Upper lobe of right lung (tissue), 1 donor: ENCODE measurements around the gene CLRN2. TPM values are rescaled to one million over a fixed set of nuclear protein-coding genes. Genes with fewer than 3 reads are reported as not detected.

ENCODE experiments used
- ATAC-seq: fragments of 200-7000 bp; cut with Tn5 transposase; one replicate; pipeline ENCODE4 v1.9.1; 2020; ENCODE audit warnings: mild to moderate bottlenecking, moderate library complexity
- DNase-seq: peaks from one replicate; pipeline ENCODE4 v3.0.0-alpha.2; 2020
- H3K27ac ChIP-seq: fragments of 200-600 bp; one replicate; pipeline ENCODE4 v1.8.0; 2022
- H3K27me3 ChIP-seq: fragments of 200-600 bp; one replicate; pipeline ENCODE4 v1.8.0; 2022; ENCODE audit warnings: mild to moderate bottlenecking
- H3K36me3 ChIP-seq: fragments of 200-600 bp; one replicate; pipeline ENCODE4 v1.8.0; 2022
- H3K4me1 ChIP-seq: fragments of 200-600 bp; one replicate; pipeline ENCODE4 v1.8.0; 2022
- H3K4me3 ChIP-seq: fragments of 200-600 bp; one replicate; pipeline ENCODE4 v1.8.0; 2022; ENCODE audit warnings: mild to moderate bottlenecking
- H3K9me3 ChIP-seq: fragments of 200-600 bp; one replicate; pipeline ENCODE4 v1.8.0; 2022
- intact Hi-C: fragments of 100-400 bp; cut with DNase I; formaldehyde crosslinking; loops from one replicate; pipeline ENCODE4 v1.11.0; 2022
- total RNA-seq: library from RNA; stranded (reverse); fragmentation: NEBNext Ultra II Directional; extraction: Animal tissue kit (Norgen Biotek cat#: 25700); gene quantifications from one replicate; pipeline ENCODE4 v1.2.1, GENCODE V29; 2021
- TF ChIP-seq, protein P1 (sequence below): fragments of 200-600 bp; IDR thresholded peaks from one replicate; pipeline ENCODE4 v1.8.0; 2022; ENCODE audit warnings: antibody characterized with exemption
- donor health status: DM: no; HTN: yes; CAD: no; lungs with severe emphysema.

Gene CLRN2
- total RNA-seq, 1 donor from 2014 or later = not detected

DNA sequence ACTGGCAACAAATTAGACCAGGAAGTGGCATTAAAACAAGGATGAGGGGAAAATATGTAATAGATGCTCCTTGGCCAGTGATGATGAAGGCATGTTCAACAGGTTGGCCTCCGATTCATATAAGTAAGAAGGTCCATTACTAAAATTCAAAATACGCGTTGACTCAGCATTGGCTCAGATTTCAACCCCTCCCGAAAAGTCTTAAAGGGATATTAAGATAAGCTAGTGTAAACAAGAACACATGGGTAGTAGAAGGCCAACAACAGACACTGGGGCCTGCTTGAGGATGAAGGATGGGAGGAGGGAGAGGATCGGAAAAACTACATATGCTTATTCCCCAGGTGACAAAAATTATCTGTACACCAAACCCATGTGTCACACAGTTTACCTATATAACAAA is 42.9 kb downstream of the CLRN2 start:
- TF ChIP-seq, protein P1, sequence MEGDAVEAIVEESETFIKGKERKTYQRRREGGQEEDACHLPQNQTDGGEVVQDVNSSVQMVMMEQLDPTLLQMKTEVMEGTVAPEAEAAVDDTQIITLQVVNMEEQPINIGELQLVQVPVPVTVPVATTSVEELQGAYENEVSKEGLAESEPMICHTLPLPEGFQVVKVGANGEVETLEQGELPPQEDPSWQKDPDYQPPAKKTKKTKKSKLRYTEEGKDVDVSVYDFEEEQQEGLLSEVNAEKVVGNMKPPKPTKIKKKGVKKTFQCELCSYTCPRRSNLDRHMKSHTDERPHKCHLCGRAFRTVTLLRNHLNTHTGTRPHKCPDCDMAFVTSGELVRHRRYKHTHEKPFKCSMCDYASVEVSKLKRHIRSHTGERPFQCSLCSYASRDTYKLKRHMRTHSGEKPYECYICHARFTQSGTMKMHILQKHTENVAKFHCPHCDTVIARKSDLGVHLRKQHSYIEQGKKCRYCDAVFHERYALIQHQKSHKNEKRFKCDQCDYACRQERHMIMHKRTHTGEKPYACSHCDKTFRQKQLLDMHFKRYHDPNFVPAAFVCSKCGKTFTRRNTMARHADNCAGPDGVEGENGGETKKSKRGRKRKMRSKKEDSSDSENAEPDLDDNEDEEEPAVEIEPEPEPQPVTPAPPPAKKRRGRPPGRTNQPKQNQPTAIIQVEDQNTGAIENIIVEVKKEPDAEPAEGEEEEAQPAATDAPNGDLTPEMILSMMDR = no peak
- no peak overlapping the region for H3K27ac ChIP-seq
- no peaks in the 10 kb centered on the region for H3K36me3 ChIP-seq
- ATAC-seq = no peak
- no peaks in the 10 kb centered on the region for H3K9me3 ChIP-seq
- no peak for DNase-seq
- no peaks in the 10 kb centered on the region for H3K4me1 ChIP-seq
- H3K4me3 ChIP-seq = no peak overlapping the region
- intact Hi-C loops = no loop called here
- no peaks in the 10 kb centered on the region for H3K27me3 ChIP-seq

DNA sequence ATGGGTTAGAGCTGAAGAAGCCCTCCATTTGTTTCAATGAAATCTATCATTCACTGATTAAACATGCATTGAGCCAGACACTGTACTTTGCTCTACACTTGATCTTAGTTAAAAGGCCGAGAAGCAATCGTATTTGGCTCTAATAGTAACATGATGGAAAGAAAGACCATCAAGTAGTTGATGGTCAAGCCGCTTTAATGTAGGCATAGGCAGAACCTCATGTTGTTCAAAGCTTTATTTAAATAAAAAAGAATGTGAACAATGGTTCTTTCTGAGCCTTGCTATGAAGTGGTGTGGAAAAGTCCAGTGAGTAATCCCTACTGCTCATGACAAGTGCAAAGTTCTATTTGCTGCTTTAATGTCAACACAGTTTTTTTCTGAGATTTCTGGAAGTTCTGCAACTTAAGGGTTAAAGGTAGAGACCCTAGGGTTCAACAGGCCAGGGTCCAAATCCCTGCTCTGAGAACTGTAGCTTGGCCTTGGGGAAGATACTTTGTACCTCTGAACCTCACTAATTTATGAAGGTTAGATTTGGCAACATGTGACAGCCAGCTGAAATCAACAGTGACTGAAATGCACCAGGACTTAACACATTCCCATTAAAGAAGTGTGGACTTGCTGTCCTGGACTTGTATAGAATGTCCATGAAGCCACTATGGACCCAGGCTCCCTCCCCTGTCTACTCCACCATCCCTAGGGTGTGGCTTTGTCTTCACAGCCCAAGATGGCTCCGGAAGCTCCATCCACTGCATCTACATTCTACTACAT is 44.2 kb downstream of the CLRN2 start:
- H3K27ac ChIP-seq = no peak overlapping the region
- H3K27me3 ChIP-seq = no peaks in the 10 kb centered on the region
- no peak overlapping the region for H3K4me3 ChIP-seq
- TF ChIP-seq, protein P1 = no peak
- H3K4me1 ChIP-seq = no peaks in the 10 kb centered on the region
- ATAC-seq (no peak), DNase-seq (no peak)
- no peaks in the 10 kb centered on the region for H3K36me3 ChIP-seq
- intact Hi-C loops = no loop called here
- no peaks in the 10 kb centered on the region for H3K9me3 ChIP-seq

DNA sequence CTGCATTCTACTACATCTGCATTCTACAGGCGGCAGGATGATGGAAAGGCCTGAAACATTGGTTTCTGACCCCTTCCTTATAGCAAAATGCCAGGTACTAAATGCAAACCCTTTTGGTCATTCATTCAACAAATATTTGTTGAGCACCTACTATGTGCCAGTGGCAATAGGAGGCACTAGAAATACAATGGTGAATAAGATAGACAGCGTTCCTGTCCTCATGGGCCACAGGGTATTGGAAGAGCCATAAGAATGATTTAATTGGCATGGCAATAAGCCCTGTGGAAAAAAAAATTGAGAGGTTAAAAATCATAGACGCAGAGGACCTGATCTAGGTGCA is 44.7 kb downstream of the CLRN2 start:
- TF ChIP-seq, protein P1 = no peak
- H3K4me3 ChIP-seq = no peak overlapping the region
- no peaks in the 10 kb centered on the region for H3K9me3 ChIP-seq
- H3K4me1 ChIP-seq = no peaks in the 10 kb centered on the region
- H3K27me3 ChIP-seq = no peaks in the 10 kb centered on the region
- H3K36me3 ChIP-seq = no peaks in the 10 kb centered on the region
- DNase-seq (no peak), ATAC-seq (no peak)
- intact Hi-C loops = loop anchor here (5.0 kb wide), 1 partner anchor 68 kb away; no protein-coding TSS in a partner anchor
- H3K27ac ChIP-seq = no peak overlapping the region

DNA sequence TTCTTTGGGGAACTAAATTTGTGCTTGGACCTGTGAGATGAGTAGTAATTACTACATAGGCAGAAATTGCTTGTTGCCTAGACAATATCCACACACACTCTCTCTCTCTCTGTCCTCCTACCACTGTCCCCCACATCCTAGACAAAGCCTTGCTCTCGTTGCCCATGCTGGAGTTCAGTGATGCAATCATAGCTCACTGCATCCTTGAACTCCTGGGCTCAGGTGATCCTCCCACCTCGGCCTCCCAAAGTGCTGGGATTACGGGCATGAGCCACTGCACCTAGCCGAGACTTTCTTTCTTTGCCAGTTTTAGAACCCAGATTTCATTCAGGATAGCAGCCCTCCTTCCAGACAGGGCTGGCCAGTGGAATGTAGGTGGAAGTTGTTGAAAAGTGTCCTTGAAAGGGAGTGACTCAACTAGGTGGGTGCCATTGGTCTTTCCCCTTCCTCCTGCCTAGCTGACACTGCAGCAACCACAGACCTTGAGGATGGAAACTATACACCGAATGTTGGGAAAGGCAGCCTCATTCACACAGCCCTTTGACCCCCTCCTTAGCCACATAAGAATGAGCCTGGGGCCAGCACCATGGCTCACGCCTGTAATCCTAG is 45.2 kb downstream of the CLRN2 start:
- no peak for DNase-seq
- Histone ChIP-seq H3K36me3 (no peaks in the 10 kb centered on the region), H3K27ac (no peak overlapping the region), H3K9me3 (no peaks in the 10 kb centered on the region), H3K27me3 (no peaks in the 10 kb centered on the region), H3K4me1 (no peaks in the 10 kb centered on the region), H3K4me3 (no peak overlapping the region)
- no peak for ATAC-seq
- TF ChIP-seq, protein P1 = no peak
- intact Hi-C loops = loop anchor here (5.0 kb wide), 1 partner anchor 67 kb away; no protein-coding TSS in a partner anchor

DNA sequence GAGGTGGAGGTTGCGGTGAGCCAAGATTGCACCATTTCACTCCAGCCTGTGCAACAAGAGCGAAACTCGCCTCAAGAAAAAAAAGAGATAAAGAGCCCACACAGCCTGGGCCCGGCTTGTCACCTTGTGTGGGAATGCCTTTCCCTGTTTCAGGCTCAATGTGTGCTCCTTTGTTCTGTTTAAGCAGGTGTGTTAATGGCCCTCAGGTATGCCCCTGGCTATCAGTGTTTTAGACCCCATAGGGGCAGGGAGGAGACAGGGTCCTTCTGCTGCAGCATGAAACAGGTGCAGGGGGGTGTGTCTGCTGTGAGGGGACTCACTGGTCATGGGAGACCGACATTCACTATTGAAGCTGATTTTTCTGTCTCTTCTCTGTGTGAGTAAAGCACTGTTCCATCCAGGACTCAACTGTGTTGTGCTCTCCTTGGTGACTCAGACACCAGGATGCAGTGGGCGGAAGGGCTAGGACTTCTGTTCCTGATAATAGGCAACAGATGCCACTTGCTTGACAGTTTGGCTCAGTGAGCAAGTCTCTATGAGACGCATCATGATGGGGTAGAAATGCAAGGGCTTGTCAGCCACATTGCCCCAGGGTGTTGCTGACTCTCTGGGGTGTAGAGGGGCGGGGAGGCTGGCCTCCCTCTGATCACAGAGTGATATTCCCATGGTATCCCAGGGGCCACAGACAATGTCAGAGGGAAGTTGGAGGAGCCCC is 46.4 kb downstream of the CLRN2 start:
- H3K4me3 ChIP-seq = no peak overlapping the region
- TF ChIP-seq, protein P1 = no peak
- no peaks in the 10 kb centered on the region for H3K9me3 ChIP-seq
- H3K27ac ChIP-seq = no peak overlapping the region
- ATAC-seq (peak; percentile 69), DNase-seq (no peak)
- intact Hi-C loops = loop anchor here (5.0 kb wide), 1 partner anchor 66 kb away; no protein-coding TSS in a partner anchor
- H3K4me1 ChIP-seq = no peaks in the 10 kb centered on the region
- H3K27me3 ChIP-seq = no peaks in the 10 kb centered on the region
- H3K36me3 ChIP-seq = no peaks in the 10 kb centered on the region
